IPS-NIHi11 (cell line): ENCODE measurements around the gene MYF6.

ENCODE experiments used
- DNase-seq: peaks from one replicate; pipeline ENCODE4 v3.0.0; 2012; ENCODE audit warnings: mixed read lengths, low spot score

MYF6 gene

DNA sequence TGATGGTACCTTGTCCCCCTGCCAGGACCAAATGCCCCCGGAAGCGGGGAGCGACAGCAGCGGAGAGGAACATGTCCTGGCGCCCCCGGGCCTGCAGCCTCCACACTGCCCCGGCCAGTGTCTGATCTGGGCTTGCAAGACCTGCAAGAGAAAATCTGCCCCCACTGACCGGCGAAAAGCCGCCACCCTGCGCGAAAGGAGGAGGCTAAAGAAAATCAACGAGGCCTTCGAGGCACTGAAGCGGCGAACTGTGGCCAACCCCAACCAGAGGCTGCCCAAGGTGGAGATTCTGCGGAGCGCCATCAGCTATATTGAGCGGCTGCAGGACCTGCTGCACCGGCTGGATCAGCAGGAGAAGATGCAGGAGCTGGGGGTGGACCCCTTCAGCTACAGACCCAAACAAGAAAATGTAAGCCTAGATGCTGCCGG is 410 bp downstream of the MYF6 start:
- peak; percentile 47 for DNase-seq

DNA sequence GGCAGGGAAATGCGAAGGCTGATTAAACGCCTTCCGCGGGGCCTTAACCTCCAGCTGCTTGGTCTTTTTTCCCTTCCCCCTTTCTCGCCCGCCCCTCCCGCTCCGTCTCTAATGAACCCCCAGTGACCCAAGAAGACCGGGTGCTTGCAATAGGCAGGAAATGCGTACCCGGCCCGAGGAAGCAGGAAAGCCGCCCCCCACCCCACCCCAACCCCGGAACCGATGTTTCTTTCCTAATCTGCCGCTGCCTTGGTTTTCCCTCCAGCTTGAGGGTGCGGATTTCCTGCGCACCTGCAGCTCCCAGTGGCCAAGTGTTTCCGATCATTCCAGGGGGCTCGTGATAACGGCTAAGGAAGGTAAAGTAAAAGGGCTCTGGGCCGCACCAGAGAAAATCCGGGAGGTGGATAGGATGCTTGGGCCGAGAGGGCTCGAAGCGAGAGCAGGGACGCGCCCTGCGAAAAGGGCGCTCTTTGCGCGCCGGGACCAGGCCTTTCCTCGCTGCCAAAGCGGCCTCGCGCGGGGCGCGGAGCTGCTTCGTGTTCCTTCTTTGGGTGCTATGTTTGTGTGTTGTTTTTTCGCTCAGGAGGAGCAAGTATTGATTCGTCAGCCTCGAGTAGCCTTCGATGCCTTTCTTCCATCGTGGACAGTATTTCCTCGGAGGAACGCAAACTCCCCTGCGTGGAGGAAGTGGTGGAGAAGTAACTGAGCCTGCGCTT is 983 bp downstream of the MYF6 start:
- DNase-seq, result no peak

- no peak for DNase-seq
These were observed 1.5 kb downstream of the MYF6 start for GRCh38 chr12:80708975-80709328.

GRCh38 chr12:80709811-80710726 is 2.6 kb downstream of the MYF6 start:
- peak; percentile 44 for DNase-seq

- DNase-seq, result no peak
These were observed 3.5 kb downstream of the MYF6 start for GRCh38 chr12:80710727-80711449.

- no peak for DNase-seq
These were observed 4.4 kb downstream of the MYF6 start for GRCh38 chr12:80711866-80712265.

- no peak for DNase-seq
These were observed 5.4 kb downstream of the MYF6 start for GRCh38 chr12:80712866-80713265.

GRCh38 chr12:80713419-80713818 is 6.0 kb downstream of the MYF6 start:
- no peak for DNase-seq

GRCh38 chr12:80714055-80714454 is 6.6 kb downstream of the MYF6 start:
- DNase-seq, result peak; percentile 41

DNA sequence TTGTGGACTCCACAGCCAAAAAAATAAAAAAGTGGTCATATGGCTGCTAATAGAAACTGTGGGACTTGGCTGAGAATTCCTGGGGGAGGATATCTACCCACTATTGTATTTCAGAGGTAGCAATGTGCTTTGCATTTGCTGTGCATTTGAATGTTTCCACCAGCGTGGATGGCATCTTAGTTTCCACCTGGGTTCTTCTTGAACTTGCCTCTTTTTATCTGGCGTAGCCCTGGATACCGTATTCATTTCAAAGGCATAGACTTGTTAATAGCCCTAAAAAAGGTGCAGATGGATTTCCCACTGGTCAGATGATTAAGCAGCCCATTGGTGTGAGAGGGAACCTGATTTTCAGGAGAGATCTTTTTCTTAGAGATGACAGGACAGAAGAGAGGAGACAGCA is 7.4 kb downstream of the MYF6 start:
- DNase-seq, result no peak

DNA sequence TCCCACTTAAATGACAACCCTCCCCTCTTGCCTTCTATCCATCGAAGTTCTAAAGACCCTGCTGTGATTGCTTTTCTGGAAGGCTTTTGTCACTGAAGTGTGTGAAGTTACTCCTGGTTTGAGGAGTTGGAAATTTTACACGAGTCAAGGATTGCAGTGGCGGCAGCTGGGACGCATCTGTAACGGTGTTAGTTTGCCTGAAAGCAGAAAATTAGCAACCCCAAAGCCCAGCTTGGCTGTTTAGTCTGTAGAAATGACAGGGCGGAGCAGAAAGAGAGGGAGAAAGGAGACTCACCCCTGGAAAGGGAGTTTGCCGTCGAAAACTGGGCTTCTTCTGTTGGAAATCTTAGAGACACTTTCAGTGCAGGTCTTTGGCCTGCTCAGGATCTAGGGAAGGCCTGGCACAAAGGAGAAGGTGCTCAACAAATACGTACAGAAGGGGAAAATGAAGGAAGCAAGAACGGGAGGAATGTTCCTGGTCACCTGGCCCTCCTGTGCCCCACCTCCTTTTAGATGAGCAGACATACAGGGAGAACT is 8.3 kb downstream of the MYF6 start:
- peak; percentile 6 for DNase-seq

- peak; percentile 8 for DNase-seq
These were observed 9.4 kb downstream of the MYF6 start, which contains the start of gene MYF5 for GRCh38 chr12:80716696-80717469. MYF5 (plus strand) TSS chr12:80716912; CDS start chr12:80717064, 152 bp downstream.

DNA sequence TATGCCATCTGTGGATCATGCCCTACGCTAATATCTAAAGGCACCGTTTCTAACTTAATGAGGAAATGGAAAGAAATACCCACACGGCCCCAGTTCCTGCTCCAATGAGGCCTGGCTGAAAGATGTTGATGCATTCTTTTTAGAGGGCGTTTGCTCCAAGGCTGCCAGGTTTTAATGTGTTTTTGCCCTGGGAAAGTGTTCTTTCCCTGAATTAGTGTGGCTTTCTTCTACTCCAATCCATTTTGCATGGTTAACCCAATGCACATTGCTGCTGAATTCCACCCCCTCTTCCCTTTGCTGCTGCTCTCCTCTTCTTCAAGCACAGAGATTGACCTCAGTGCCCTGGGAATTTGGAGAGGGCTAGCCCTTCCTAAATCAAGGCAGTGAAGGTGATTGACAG is 10.4 kb downstream of the MYF6 start:
- no peak for DNase-seq

DNA sequence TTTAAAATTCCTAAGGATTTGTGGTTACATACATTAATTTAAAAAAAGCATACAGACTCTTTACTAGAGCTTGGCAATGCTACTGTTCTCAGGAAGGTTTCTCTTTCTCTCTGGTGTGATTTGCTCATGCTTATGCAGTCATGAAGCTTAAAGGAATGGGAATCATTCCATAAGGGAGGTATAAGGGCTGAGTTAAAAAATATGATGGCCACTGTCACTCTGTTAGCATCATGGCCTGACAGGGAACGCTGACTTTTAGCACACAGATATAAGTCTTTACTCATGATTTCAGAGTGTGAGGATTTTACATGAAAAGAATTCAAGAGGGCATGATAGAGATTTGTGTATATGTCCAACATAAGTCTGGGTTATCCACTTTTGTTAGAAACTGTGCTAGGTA is 13.1 kb downstream of the MYF6 start:
- no peak for DNase-seq

DNA sequence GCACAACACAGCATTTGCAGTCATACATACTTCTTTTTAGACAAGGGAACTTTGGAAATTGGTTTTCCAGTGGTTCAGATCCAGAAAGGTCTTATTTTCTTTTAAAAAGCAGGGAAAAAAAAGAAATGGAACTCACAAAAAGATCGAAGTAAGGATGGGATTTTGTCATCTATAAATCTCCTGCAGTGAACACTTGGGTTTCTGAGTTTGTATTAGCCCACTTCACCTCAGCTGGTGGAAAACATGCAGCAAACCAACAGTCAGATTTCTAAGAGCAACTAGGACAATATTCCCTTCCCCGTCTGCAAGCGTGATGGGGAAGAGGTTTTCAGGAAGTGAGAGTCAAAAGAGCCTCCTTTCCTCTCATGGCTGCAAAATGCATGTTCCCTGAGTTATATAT is 13.9 kb downstream of the MYF6 start:
- no peak for DNase-seq

DNA sequence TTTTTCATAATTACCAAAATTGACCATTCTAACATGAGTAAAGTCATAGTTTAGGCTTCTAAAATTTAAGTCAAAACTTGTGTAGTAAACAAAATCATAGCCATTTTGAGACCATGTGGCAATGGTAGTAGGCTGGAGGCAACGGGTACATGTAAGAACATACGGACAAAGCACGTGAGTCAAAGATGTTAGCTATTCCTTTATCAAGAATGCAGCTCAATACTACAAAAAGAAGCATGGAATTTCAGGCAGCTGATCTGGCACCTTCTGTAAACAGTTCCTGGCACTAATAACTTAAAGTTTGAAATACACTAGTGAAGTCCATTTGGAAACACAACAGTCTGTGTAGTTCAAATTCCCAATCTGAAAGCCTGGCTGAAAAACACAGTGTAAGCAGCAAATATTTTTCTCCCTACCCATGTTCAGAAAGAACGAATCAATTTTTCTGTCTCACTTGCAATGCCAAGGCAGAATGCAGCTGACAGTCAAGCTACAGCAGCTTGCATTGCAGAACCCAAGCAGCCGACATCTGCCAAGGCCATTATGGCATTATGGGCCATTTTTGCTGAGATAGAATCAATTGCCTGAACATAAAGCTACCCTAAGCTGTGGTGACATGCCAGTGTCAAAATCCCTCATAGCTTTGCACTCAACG is 38.5 kb downstream of the MYF6 start:
- DNase-seq, result no peak

DNA sequence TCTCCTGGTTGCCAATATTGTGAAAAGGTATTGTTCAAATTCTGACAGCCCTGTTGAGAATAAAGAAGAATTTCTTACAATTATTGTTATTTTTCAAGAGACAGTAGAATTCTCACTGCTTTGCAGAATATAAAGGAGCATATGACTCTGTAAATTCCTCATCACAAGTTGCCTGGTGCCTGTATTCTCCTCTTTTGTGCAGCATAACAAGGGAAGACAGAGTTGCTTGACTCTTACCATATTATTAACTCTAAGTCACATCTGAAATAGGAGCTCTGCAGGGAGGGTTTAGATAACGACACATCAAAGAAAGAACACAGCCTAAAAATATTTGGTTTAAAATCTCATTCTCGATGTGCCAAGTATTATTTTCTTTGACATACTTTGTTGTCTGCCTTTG is 40.4 kb downstream of the MYF6 start:
- no peak for DNase-seq

DNA sequence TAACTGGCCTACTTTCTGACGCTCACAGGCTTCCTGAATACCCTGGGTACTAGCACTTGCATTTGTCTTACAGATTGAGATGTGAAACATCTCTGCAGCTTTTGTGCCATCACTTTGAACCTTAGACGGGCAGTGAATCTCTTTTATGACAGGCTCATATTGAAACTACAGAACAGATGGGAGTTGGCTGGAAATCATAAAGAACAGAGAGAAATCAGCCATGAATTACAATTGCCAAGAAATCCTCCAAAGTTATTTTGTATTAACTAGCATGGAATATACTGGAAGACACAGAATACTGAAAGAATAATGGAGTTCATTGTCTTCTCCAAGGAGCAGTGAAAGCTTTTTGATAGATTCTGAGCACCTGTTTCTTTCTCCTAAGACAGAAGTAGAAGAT is 42.0 kb downstream of the MYF6 start:
- DNase-seq, result no peak

DNA sequence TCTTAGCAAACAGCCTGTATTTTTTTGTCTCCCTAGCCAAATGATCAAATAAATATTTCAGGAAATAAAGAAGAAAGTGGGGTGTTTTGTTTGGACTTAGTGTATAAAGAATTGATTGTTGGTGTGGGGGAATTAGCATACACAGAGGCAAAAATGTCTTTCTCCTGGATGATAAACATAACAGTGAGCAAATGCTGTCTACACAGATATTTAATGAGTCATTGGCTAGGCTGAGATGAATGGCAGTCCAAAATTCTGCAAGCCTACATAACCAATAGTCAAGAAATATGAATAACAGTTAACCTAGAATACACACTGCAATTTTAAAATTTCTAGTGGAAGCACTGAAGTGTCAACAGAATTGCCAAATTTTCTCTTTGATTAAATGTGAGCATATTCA is 45.0 kb downstream of the MYF6 start:
- DNase-seq, result no peak

GRCh38 chr12:80754274-80754673 is 46.8 kb downstream of the MYF6 start:
- no peak for DNase-seq

DNA sequence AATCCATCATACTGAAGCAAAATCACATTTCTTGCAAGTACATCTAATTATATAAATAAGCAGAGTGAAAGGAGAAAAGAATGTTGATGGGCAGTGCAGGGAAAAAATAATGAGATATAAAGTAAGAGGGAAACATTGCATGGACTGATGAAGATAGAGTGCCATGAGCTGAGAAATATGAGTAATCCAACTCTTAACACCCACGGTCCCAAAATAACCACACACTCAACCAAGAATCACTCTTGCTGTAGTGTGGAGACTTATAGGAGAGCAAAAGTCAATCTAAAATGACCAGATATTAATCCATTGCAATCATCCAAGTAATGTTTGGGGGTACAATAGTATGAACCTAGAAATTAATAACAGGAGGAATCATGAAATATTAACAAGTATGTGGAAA is 49.4 kb downstream of the MYF6 start:
- DNase-seq, result no peak
